HepG2 (cell line): ENCODE data around the gene ULK3. TPM values are rescaled to one million over a fixed set of nuclear protein-coding genes. Genes with fewer than 3 reads are reported as not detected.

Experiments used
- ATAC-seq: fragments of 200-7000 bp; cut with Tn5 transposase; 3 replicates; pipeline ENCODE4 v1.9.1; 2020; ENCODE audit warnings: mild to moderate bottlenecking, moderate library complexity
- BruUV-seq: library from RNA; stranded (reverse); fragments of 400-500 nt; replicated peaks from 2 replicates; lab custom pipeline; 2021; lab: Mats Ljungman, UMichigan
- CTCF ChIA-PET: fragments of 300-600 bp; formaldehyde crosslinking; extraction: SDS; loops from one replicate; lab custom pipeline; 2021; ENCODE audit warnings: low total read pairs, inconsistent platforms, low intra/inter-chr PET ratio; lab: Yijun Ruan, JAX
- POLR2A ChIA-PET: fragments of 350-600 bp; sonication (Branson Sonifier 250); formaldehyde crosslinking; loops from one replicate; lab custom pipeline; 2020; ENCODE audit warnings: antibody characterized with exemption, inconsistent platforms; lab: Yijun Ruan, JAX
- DNase-seq: peaks from one replicate; pipeline ENCODE4 v3.0.0-alpha.2; 2015; ENCODE audit warnings: low spot score
- FAIRE-seq: peaks from 3 replicates; lab custom pipeline; 2011; peaks lifted over from hg19 to GRCh38; lab: Jason Lieb, UNC
- H2AFZ ChIP-seq: one replicate; pipeline ENCODE4 v1.6.1; 2011; ENCODE audit warnings: low read length, inconsistent platforms
- H3K27ac ChIP-seq: fragments of 300-600 bp; 3 replicates; pipeline ENCODE4 v1.8.0; 2011; ENCODE audit warnings: mixed run types, mild to moderate bottlenecking, mixed read lengths, low read length, inconsistent platforms; ENCODE audit not compliant: insufficient read depth; ENCODE audit errors: extremely low read length
- H3K27me3 ChIP-seq, 2 experiments: fragments of 200-600 bp in 1 of 2; 2 replicates in 1 of 2; 3 replicates in 1 of 2; pipeline versions ENCODE4 v1.6.0 to v1.8.0; 2011; ENCODE audit warnings: low read length in 2 of 2, mild to moderate bottlenecking in 2 of 2, moderate library complexity in 2 of 2, inconsistent platforms in 1 of 2; ENCODE audit not compliant: insufficient read depth in 2 of 2, control insufficient read depth in 1 of 2
- H3K36me3 ChIP-seq, 2 experiments: fragments of 200-600 bp in 1 of 2; replicated peaks in 1 of 2; 2 replicates in 1 of 2; 3 replicates in 1 of 2; pipeline versions ENCODE4 v1.5.1 to v1.8.0; 2011; ENCODE audit warnings: low read length in 2 of 2, inconsistent platforms in 1 of 2; ENCODE audit not compliant: insufficient read depth in 2 of 2, control insufficient read depth in 1 of 2
- H3K4me1 ChIP-seq: 2 replicates; pipeline ENCODE4 v1.5.1; 2012; ENCODE audit warnings: low read length, inconsistent platforms; ENCODE audit not compliant: insufficient read depth
- H3K4me2 ChIP-seq: 2 replicates; pipeline ENCODE4 v1.6.0; 2011; ENCODE audit warnings: low read depth, low read length, inconsistent platforms
- H3K4me3 ChIP-seq, 3 experiments: fragments of 200-600 bp in 1 of 3; sonication (generic), shearing (Covaris generic) in 1 of 3; replicated peaks in 1 of 3; 2 replicates each; pipeline ENCODE4 v1.5.1; 2011 to 2016; ENCODE audit warnings: low read length in 3 of 3, inconsistent platforms in 2 of 3, low read depth in 2 of 3, mild to moderate bottlenecking in 2 of 3, control low read depth in 1 of 3, mixed read lengths in 1 of 3; ENCODE audit not compliant: insufficient read depth in 1 of 3
- H3K79me2 ChIP-seq: one replicate; pipeline ENCODE4 v1.6.1; 2011; ENCODE audit warnings: low read length, inconsistent platforms; ENCODE audit not compliant: insufficient read depth
- H3K9ac ChIP-seq: 2 replicates; pipeline ENCODE4 v1.6.0; 2011; ENCODE audit warnings: mild to moderate bottlenecking, low read depth, low read length, inconsistent platforms; ENCODE audit not compliant: insufficient read depth
- H3K9me3 ChIP-seq: 2 replicates; pipeline ENCODE4 v1.5.1; 2012; ENCODE audit warnings: mild to moderate bottlenecking, low read length
- H4K20me1 ChIP-seq: 2 replicates; pipeline ENCODE4 v1.6.0; 2011; ENCODE audit warnings: inconsistent platforms, mild to moderate bottlenecking, low read length, moderate library complexity; ENCODE audit not compliant: insufficient read depth
- STAG1 ChIP-seq: sonication (generic); formaldehyde crosslinking; IDR thresholded peaks from 2 replicates; pipeline ENCODE4 v1.4.0; 2020; ENCODE audit warnings: missing genetic modification reagents
- ZNF263 ChIP-seq: sonication (generic); formaldehyde crosslinking; IDR thresholded peaks from 2 replicates; pipeline ENCODE4 v1.4.0; 2020; ENCODE audit warnings: missing genetic modification reagents
- WGBS: methylation state at CpG from one replicate; pipeline ENCODE4 v1.1.6; 2017; ENCODE audit warnings: low lambda C conversion rate; 5-methylcytosine and 5-hydroxymethylcytosine counted together
- in situ Hi-C: cut with HindIII; loops from 2 replicates; pipeline ENCODE4 v1.10.0; 2017; ENCODE audit warnings: low pct_unique_long_range_greater_than_20kb; ENCODE audit not compliant: extremely low pct_ligation_motif_present
- intact Hi-C: fragments of 100-400 bp; cut with micrococcal nuclease; formaldehyde crosslinking; loops from one replicate; pipeline ENCODE4 v1.10.0; 2022; ENCODE audit not compliant: unreplicated experiment
- polyA plus RNA-seq, 8 experiments: library from polyadenylated mRNA; depleted of rRNA in 3 of 8; stranded (reverse) in 7 of 8; unstranded in 1 of 8; fragments of >200 nt; fragmentation: Illumina TruSeq in 4 of 8; extraction: Trizol in 4 of 8; gene quantifications; 2 replicates each; pipeline versions ENCODE4 v1.2.1 to v1.2.3, GENCODE V29; 2011 to 2016; ENCODE audit warnings: low read depth in 4 of 8, missing spikeins in 1 of 8, mixed read lengths in 1 of 8; ENCODE audit not compliant: insufficient read depth in 1 of 8
- total RNA-seq, 5 experiments: library from RNA; depleted of rRNA; stranded (reverse); fragments of >200 nt; fragmentation: Illumina TruSeq; extraction: Trizol; gene quantifications; 2 replicates each; pipeline ENCODE4 v1.2.3, GENCODE V29; 2016; ENCODE audit warnings: low read depth in 1 of 5
- TF ChIP-seq, protein P1 (sequence below): sonication (generic); formaldehyde crosslinking; IDR thresholded peaks from 2 replicates; pipeline ENCODE4 v1.5.0; 2020; ENCODE audit warnings: mild to moderate bottlenecking, missing genetic modification reagents, moderate library complexity
- TF ChIP-seq, protein P2 (sequence below): fragments of 450-650 bp; IDR thresholded peaks from 2 replicates; pipeline ENCODE4 v1.6.1; 2017
- TF ChIP-seq, protein P3 (sequence below): sonication (generic); formaldehyde crosslinking; IDR thresholded peaks from 2 replicates; pipeline ENCODE4 v1.9.0; 2021; ENCODE audit warnings: missing genetic modification reagents, mild to moderate bottlenecking, borderline replicate concordance

The ULK3 gene
- total and polyA plus RNA-seq, 2 of the 13 experiments (the other 11 are each of a cell fraction or from before 2014, with no cell fraction given): 15.2 to 23.7 TPM

DNA sequence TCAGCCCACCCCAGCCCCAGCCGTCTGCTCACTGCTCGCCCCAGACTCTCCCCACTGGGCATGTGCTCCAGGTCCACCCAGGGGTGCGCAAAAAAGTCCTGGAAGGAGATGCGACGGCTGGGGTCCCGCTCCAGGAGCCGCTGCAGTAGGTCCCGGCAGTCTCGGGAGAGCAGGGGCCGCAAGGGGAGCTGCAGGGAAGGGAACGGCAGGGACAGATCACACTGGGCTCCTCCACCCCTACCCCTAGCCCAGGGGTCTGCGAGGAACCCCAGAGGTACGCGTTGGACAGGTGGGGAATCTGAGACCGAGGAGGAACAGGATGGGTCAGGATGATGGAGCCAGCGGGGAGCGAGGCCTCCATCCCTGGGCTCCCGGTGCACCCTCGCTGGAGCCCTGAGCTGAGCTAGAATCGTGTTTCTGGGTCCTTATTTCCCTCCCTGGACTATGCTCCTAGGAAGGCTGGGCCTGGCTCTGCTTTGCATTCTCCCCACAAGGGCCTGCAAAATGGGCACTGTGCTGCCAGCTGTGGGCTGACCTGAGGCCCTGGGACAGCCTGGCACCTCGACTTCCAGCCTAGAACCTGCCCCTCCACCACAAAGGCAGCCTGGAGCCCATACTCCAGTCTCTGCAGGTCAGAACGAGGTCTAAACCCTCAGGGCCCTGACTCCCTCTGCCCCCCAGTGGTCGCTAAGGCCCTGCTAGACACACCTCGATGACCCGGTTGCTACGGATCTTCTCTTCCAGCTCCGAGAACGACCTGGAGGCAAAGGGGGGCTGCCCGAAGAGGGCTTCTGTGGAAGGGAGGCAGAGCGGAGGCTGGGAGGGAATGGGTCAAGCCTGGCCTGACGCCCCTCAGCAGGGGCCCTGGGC lies 3.2 kb downstream of the ULK3 start:
- Histone ChIP-seq H3K36me3 (peaks cover 6 to 7% of the 10 kb centered on the region in 2 experiments; a peak in 3 of 5 replicates), H3K27me3 (no peaks in the 10 kb centered on the region), H3K4me3 (no peak overlapping the region), H3K9ac (no peak overlapping the region), H3K79me2 (no peaks in the 10 kb centered on the region), H4K20me1 (no peaks in the 10 kb centered on the region), H2AFZ (no peak overlapping the region), H3K27ac (no peak overlapping the region), H3K4me2 (no peak overlapping the region), H3K4me1 (peaks cover 22% of the 10 kb centered on the region)
- no TSS peak for BruUV-seq
- WGBS: 93% methylated on average over 13 of the region's 31 CpGs
- no peak for FAIRE-seq
- no peak for DNase-seq
- CTCF ChIA-PET: no interaction called here
- TF ChIP-seq, protein P1, sequence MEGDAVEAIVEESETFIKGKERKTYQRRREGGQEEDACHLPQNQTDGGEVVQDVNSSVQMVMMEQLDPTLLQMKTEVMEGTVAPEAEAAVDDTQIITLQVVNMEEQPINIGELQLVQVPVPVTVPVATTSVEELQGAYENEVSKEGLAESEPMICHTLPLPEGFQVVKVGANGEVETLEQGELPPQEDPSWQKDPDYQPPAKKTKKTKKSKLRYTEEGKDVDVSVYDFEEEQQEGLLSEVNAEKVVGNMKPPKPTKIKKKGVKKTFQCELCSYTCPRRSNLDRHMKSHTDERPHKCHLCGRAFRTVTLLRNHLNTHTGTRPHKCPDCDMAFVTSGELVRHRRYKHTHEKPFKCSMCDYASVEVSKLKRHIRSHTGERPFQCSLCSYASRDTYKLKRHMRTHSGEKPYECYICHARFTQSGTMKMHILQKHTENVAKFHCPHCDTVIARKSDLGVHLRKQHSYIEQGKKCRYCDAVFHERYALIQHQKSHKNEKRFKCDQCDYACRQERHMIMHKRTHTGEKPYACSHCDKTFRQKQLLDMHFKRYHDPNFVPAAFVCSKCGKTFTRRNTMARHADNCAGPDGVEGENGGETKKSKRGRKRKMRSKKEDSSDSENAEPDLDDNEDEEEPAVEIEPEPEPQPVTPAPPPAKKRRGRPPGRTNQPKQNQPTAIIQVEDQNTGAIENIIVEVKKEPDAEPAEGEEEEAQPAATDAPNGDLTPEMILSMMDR (CRISPR knock-in tag): peak; percentile 59
- TF ChIP-seq, protein P2, sequence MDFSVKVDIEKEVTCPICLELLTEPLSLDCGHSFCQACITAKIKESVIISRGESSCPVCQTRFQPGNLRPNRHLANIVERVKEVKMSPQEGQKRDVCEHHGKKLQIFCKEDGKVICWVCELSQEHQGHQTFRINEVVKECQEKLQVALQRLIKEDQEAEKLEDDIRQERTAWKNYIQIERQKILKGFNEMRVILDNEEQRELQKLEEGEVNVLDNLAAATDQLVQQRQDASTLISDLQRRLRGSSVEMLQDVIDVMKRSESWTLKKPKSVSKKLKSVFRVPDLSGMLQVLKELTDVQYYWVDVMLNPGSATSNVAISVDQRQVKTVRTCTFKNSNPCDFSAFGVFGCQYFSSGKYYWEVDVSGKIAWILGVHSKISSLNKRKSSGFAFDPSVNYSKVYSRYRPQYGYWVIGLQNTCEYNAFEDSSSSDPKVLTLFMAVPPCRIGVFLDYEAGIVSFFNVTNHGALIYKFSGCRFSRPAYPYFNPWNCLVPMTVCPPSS: no peak
- TF ChIP-seq STAG1 (CRISPR knock-in tag): peak; percentile 44
- TF ChIP-seq ZNF263 (CRISPR knock-in tag): 0 out of 2 replicates have a peak, but pooled peaks have one; percentile 15
- TF ChIP-seq, protein P3, sequence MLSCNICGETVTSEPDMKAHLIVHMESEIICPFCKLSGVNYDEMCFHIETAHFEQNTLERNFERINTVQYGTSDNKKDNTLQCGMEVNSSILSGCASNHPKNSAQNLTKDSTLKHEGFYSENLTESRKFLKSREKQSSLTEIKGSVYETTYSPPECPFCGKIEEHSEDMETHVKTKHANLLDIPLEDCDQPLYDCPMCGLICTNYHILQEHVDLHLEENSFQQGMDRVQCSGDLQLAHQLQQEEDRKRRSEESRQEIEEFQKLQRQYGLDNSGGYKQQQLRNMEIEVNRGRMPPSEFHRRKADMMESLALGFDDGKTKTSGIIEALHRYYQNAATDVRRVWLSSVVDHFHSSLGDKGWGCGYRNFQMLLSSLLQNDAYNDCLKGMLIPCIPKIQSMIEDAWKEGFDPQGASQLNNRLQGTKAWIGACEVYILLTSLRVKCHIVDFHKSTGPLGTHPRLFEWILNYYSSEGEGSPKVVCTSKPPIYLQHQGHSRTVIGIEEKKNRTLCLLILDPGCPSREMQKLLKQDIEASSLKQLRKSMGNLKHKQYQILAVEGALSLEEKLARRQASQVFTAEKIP (CRISPR knock-in tag): no peak
- TF ChIP-seq, all 625 proteins: peak for 3
- ATAC-seq: peak; percentile 27
- POLR2A ChIA-PET: no interaction called here
- intact Hi-C loops (no loop called here), in situ Hi-C loops (no loop called here)
- no peaks in the 10 kb centered on the region for H3K9me3 ChIP-seq
